Chondrocyte (in vitro differentiated cells): Measurements from ENCODE around the gene PSKH1. TPM values are rescaled to one million over a fixed set of nuclear protein-coding genes. Genes with fewer than 3 reads are reported as not detected.
A peak's percentile ranks its signal among the peaks of the same experiment; 100 is the strongest.

Experiments
- DNase-seq: peaks from one replicate; pipeline ENCODE4 v3.0.0; 2021; ENCODE audit warnings: mixed read lengths, low spot score
- H3K27ac Mint-ChIP-seq: one replicate; pipeline ENCODE4 v1.8.0; 2021; ENCODE audit warnings: mild to moderate bottlenecking, moderate library complexity, mixed read lengths; ENCODE audit not compliant: unreplicated experiment
- H3K27me3 Mint-ChIP-seq: 2 replicates; pipeline ENCODE4 v1.8.0; 2021; ENCODE audit warnings: low read depth, mixed read lengths
- H3K36me3 Mint-ChIP-seq: 2 replicates; pipeline ENCODE4 v1.8.0; 2021; ENCODE audit warnings: low read depth, mixed read lengths
- H3K4me1 Mint-ChIP-seq: 2 replicates; pipeline ENCODE4 v1.8.0; 2021; ENCODE audit warnings: low read depth, mild to moderate bottlenecking, mixed read lengths
- H3K4me3 Mint-ChIP-seq: one replicate; pipeline ENCODE4 v1.8.0; 2021; ENCODE audit warnings: mild to moderate bottlenecking, moderate library complexity, mixed read lengths; ENCODE audit not compliant: unreplicated experiment
- H3K9me3 Mint-ChIP-seq: 2 replicates; pipeline ENCODE4 v1.8.0; 2021; ENCODE audit warnings: low read depth, mixed read lengths
- CTCF ChIP-seq: fragments of 200-600 bp; sonication (generic); IDR thresholded peaks from 2 replicates; pipeline ENCODE4 v1.5.0; 2021; ENCODE audit warnings: antibody characterized with exemption, mild to moderate bottlenecking, moderate library complexity
- long read RNA-seq: library from polyadenylated mRNA; stranded (forward); transcript quantifications from one replicate; pipeline ENCODE4 v2.0.0, GENCODE V29; 2021
- total RNA-seq: library from RNA; stranded (reverse); gene quantifications from 3 replicates; pipeline ENCODE4 v1.2.1, GENCODE V29; 2021

PSKH1 gene
- total RNA-seq: 33.1 to 38.9 TPM (median 35.9 TPM) in 3 replicates
- long read RNA-seq, transcript PSKH1-201 (3 exons, 3,481 nt): major isoform, 11 of 17 reads
- long read RNA-seq, partial matches to known transcripts: 1 of 17 reads
- long read RNA-seq, other reads (novel, unspliced or antisense): 5 of 17 reads

GRCh38 chr16:67892899-67893742, at the start of gene PSKH1:
PSKH1 (plus strand) TSS chr16:67893254; CDS start chr16:67908750, 15,496 bp downstream.
- no peaks in the 10 kb centered on the region for H3K36me3 Mint-ChIP-seq
- H3K27me3 Mint-ChIP-seq: no peaks in the 10 kb centered on the region
- H3K9me3 Mint-ChIP-seq: no peaks in the 10 kb centered on the region
- peak within 1 kb of the TSS; percentile 90 for H3K4me3 Mint-ChIP-seq
- TF ChIP-seq CTCF: peak; percentile 23
- peak; percentile 98 for DNase-seq
- peaks cover 35% of the 10 kb centered on the region for H3K4me1 Mint-ChIP-seq
- H3K27ac Mint-ChIP-seq: peak within 1 kb of the TSS; percentile 95

- Mint-ChIP-seq H3K27me3 (no peaks in the 10 kb centered on the region), H3K4me1 (peaks cover 47% of the 10 kb centered on the region), H3K9me3 (no peaks in the 10 kb centered on the region), H3K27ac (peak overlapping the region; percentile 92), H3K4me3 (peak overlapping the region; percentile 91), H3K36me3 (no peaks in the 10 kb centered on the region)
- no peak for DNase-seq
- peak; percentile 35 for TF ChIP-seq CTCF
Measured at GRCh38 chr16:67843343-67843765, 49.7 kb upstream of the PSKH1 start.

GRCh38 chr16:67844497-67844896, 48.6 kb upstream of the PSKH1 start:
- H3K9me3 Mint-ChIP-seq: no peaks in the 10 kb centered on the region
- peak overlapping the region; percentile 92 for H3K27ac Mint-ChIP-seq
- H3K36me3 Mint-ChIP-seq: no peaks in the 10 kb centered on the region
- no peak for TF ChIP-seq CTCF
- peaks cover 56% of the 10 kb centered on the region for H3K4me1 Mint-ChIP-seq
- no peak for DNase-seq
- H3K4me3 Mint-ChIP-seq: peak overlapping the region; percentile 28
- no peaks in the 10 kb centered on the region for H3K27me3 Mint-ChIP-seq

- Mint-ChIP-seq H3K27ac (peak overlapping the region; percentile 92), H3K9me3 (no peaks in the 10 kb centered on the region), H3K4me1 (peaks cover 59% of the 10 kb centered on the region), H3K36me3 (no peaks in the 10 kb centered on the region), H3K4me3 (peak overlapping the region; percentile 83), H3K27me3 (no peaks in the 10 kb centered on the region)
- TF ChIP-seq CTCF: no peak
- no peak for DNase-seq
Measured at GRCh38 chr16:67845291-67846062, 47.6 kb upstream of the PSKH1 start.

GRCh38 chr16:67846063-67846319, 47.1 kb upstream of the PSKH1 start:
- DNase-seq: no peak
- Mint-ChIP-seq H3K4me1 (peaks cover 59% of the 10 kb centered on the region), H3K27ac (peak overlapping the region; percentile 92)

More at GRCh38 chr16:67846063-67846319, 47.1 kb upstream of the PSKH1 start:
- no peaks in the 10 kb centered on the region for H3K9me3 Mint-ChIP-seq
- no peak for TF ChIP-seq CTCF
- peak overlapping the region; percentile 83 for H3K4me3 Mint-ChIP-seq
- H3K27me3 Mint-ChIP-seq: no peaks in the 10 kb centered on the region
- no peaks in the 10 kb centered on the region for H3K36me3 Mint-ChIP-seq
